K562 (cell line): ENCODE data around the gene CDCA4. TPM values are rescaled to one million over a fixed set of nuclear protein-coding genes. Genes with fewer than 3 reads are reported as not detected.

Source experiments
- ATAC-seq: fragments of 200-7000 bp; cut with Tn5 transposase; 3 replicates; pipeline ENCODE4 v1.9.1; 2020; ENCODE audit warnings: moderate library complexity
- BruUV-seq: library from RNA; stranded (reverse); fragments of 400-500 nt; replicated peaks from 2 replicates; lab custom pipeline; 2021; lab: Mats Ljungman, UMichigan
- CTCF ChIA-PET: fragments of 300-600 bp; formaldehyde crosslinking; extraction: SDS; loops from one replicate; lab custom pipeline; 2021; ENCODE audit warnings: low intra/inter-chr PET ratio; lab: Yijun Ruan, JAX
- POLR2A ChIA-PET: fragments of 300-600, 350-650 bp; sonication (Branson Sonifier 250); formaldehyde crosslinking; extraction: SDS; loops from one replicate; lab custom pipeline; 2021; ENCODE audit warnings: antibody characterized with exemption, inconsistent platforms; lab: Yijun Ruan, JAX
- DNase-seq, 4 experiments: peaks; one replicate each; pipeline versions ENCODE4 v3.0.0 to v3.0.0-alpha.2; 2011 to 2018; ENCODE audit warnings: low spot score in 3 of 4, mixed read lengths in 3 of 4; ENCODE audit errors: extremely low read depth in 1 of 4
- FAIRE-seq: peaks from 2 replicates; lab custom pipeline; 2011; peaks lifted over from hg19 to GRCh38; lab: Jason Lieb, UNC
- H2AFZ ChIP-seq: 2 replicates; pipeline ENCODE4 v1.6.0; 2011; ENCODE audit warnings: low read depth, low read length, control low read depth, inconsistent platforms
- H3K27ac ChIP-seq: fragments of 200-600 bp; 3 replicates; pipeline ENCODE4 v1.8.0; 2011; ENCODE audit warnings: low read depth, mild to moderate bottlenecking, control low read depth, inconsistent platforms, low read length, moderate library complexity, mixed read lengths; ENCODE audit errors: extremely low read depth
- H3K27me3 ChIP-seq, 2 experiments: fragments of 300-600 bp in 1 of 2; 2 replicates in 1 of 2; 3 replicates in 1 of 2; pipeline versions ENCODE4 v1.6.0 to v1.8.0; 2011; ENCODE audit warnings: inconsistent platforms in 2 of 2, low read length in 2 of 2, mild to moderate bottlenecking in 1 of 2, mixed read lengths in 1 of 2, moderate library complexity in 1 of 2; ENCODE audit not compliant: control insufficient read depth in 2 of 2, insufficient read depth in 2 of 2
- H3K36me3 ChIP-seq: fragments of 300-600 bp; 3 replicates; pipeline ENCODE4 v1.8.0; 2011; ENCODE audit warnings: mild to moderate bottlenecking, low read length, inconsistent platforms; ENCODE audit not compliant: control insufficient read depth, insufficient read depth
- H3K4me1 ChIP-seq, 2 experiments: fragments of 200-600 bp in 1 of 2; replicated peaks in 1 of 2; 2 replicates in 1 of 2; 3 replicates in 1 of 2; pipeline versions ENCODE4 v1.5.1 to v1.8.0; 2011; ENCODE audit warnings: inconsistent platforms in 2 of 2, low read length in 2 of 2, mild to moderate bottlenecking in 1 of 2, mixed read lengths in 1 of 2, moderate library complexity in 1 of 2; ENCODE audit not compliant: control insufficient read depth in 2 of 2, insufficient read depth in 2 of 2
- H3K4me2 ChIP-seq: 2 replicates; pipeline ENCODE4 v1.6.1; 2011; ENCODE audit warnings: low read length, control low read depth, inconsistent platforms, mixed read lengths; ENCODE audit not compliant: insufficient read depth
- H3K4me3 ChIP-seq: fragments of 200-600 bp; sonication (generic), shearing (Covaris generic); 2 replicates; pipeline ENCODE4 v1.5.1; 2016; ENCODE audit warnings: control low read depth, inconsistent platforms
- H3K79me2 ChIP-seq: fragments of 200-600 bp; 3 replicates; pipeline ENCODE4 v1.8.0; 2011; ENCODE audit warnings: low read length, inconsistent platforms; ENCODE audit not compliant: control insufficient read depth, insufficient read depth
- H3K9ac ChIP-seq, 2 experiments: 2 replicates each; pipeline versions ENCODE4 v1.6.0 to v1.6.1; 2011; ENCODE audit warnings: low read depth in 2 of 2, low read length in 2 of 2, control low read depth in 1 of 2, inconsistent platforms in 1 of 2, mild to moderate bottlenecking in 1 of 2, mixed read lengths in 1 of 2; ENCODE audit not compliant: insufficient read depth in 1 of 2
- H3K9me1 ChIP-seq: one replicate; pipeline ENCODE4 v1.6.0; 2011; ENCODE audit warnings: inconsistent platforms, mild to moderate bottlenecking, low read length, moderate library complexity; ENCODE audit not compliant: control insufficient read depth, insufficient read depth
- H3K9me3 ChIP-seq: replicated peaks from 2 replicates; pipeline ENCODE4 v1.5.1; 2011; ENCODE audit warnings: low read depth, low read length, inconsistent platforms; ENCODE audit not compliant: control insufficient read depth, insufficient read depth
- H4K20me1 ChIP-seq: replicated peaks from 2 replicates; pipeline ENCODE4 v1.6.1; 2011; ENCODE audit warnings: low read length, inconsistent platforms, mixed read lengths; ENCODE audit not compliant: control insufficient read depth, insufficient read depth
- CHD4 ChIP-seq: fragments of 200-600 bp; sonication (generic); IDR thresholded peaks from 3 replicates; pipeline ENCODE4 v1.6.1; 2012; ENCODE audit warnings: low read depth, mild to moderate bottlenecking, mixed read lengths, low read length, inconsistent platforms; ENCODE audit not compliant: insufficient read depth, insufficient replicate concordance, poor library complexity, severe bottlenecking
- CREB1 ChIP-seq, 2 experiments: sonication (generic) in 1 of 2; formaldehyde crosslinking in 1 of 2; IDR thresholded peaks; 2 replicates each; pipeline versions ENCODE4 v1.6.1 to v1.8.0; 2012 to 2022; ENCODE audit warnings: inconsistent platforms in 1 of 2, mild to moderate bottlenecking in 1 of 2, missing genetic modification reagents in 1 of 2, moderate library complexity in 1 of 2
- DNMT1 ChIP-seq: fragments of 450-650 bp; IDR thresholded peaks from 2 replicates; pipeline ENCODE4 v1.6.1; 2016; ENCODE audit warnings: antibody characterized with exemption, mild to moderate bottlenecking
- ETV5 ChIP-seq: sonication (generic); formaldehyde crosslinking; IDR thresholded peaks from 2 replicates; pipeline ENCODE4 v1.4.0; 2020; ENCODE audit warnings: low read depth, mild to moderate bottlenecking, missing genetic modification reagents
- GTF2E2 ChIP-seq: fragments of 200-800 bp; sonication (Bioruptor generic); IDR thresholded peaks from 2 replicates; pipeline ENCODE4 v1.6.1; 2016; ENCODE audit warnings: missing genetic modification characterization, missing compliant biosample characterization
- HLTF ChIP-seq: fragments of 450-650 bp; IDR thresholded peaks from 2 replicates; pipeline ENCODE4 v1.6.1; 2016
- KAT8 ChIP-seq: fragments of 450-650 bp; IDR thresholded peaks from 2 replicates; pipeline ENCODE4 v1.6.1; 2016; ENCODE audit warnings: low read depth, mild to moderate bottlenecking
- MTA3 ChIP-seq: fragments of 450-650 bp; formaldehyde crosslinking; IDR thresholded peaks from 2 replicates; pipeline ENCODE4 v1.6.1; 2017; ENCODE audit warnings: mild to moderate bottlenecking, borderline replicate concordance
- MYC ChIP-seq, 2 experiments: fragments of 250-450 bp in 1 of 2; sonication (Bioruptor Pico) in 1 of 2; IDR thresholded peaks; 2 replicates each; pipeline versions ENCODE4 v1.5.1 to v1.6.1; 2012 to 2021; ENCODE audit warnings: low read depth in 2 of 2, borderline replicate concordance in 1 of 2, improper control_type of control experiment in 1 of 2, low read length in 1 of 2, mild to moderate bottlenecking in 1 of 2, moderate library complexity in 1 of 2
- SMARCC2 ChIP-seq: fragments of 450-650 bp; IDR thresholded peaks from 2 replicates; pipeline ENCODE4 v1.6.1; 2017; ENCODE audit warnings: antibody characterized with exemption, moderate library complexity, mild to moderate bottlenecking, low read depth
- TFAM ChIP-seq: fragments of 250-450 bp; sonication (Bioruptor Pico); conservative IDR thresholded peaks from 2 replicates; pipeline ENCODE4 v1.5.0; 2021; ENCODE audit warnings: mild to moderate bottlenecking, moderate library complexity
- TRIM28 ChIP-seq: fragments of 450-650 bp; IDR thresholded peaks from 2 replicates; pipeline ENCODE4 v1.6.1; 2017
- WGBS: fragments of 100-300 bp; shearing (Covaris generic); methylation state at CpG from one replicate; pipeline ENCODE4 v1.1.6; 2016; ENCODE audit warnings: low coverage, mixed read lengths; ENCODE audit not compliant: insufficient coverage; ENCODE audit errors: missing lambda C conversion rate; 5-methylcytosine and 5-hydroxymethylcytosine counted together
- in situ Hi-C: fragments of 300-500 bp; cut with MboI; formaldehyde crosslinking; loops from 4 replicates; pipeline ENCODE4 v1.15.0; 2018; ENCODE audit warnings: inconsistent platforms, mixed read lengths
- intact Hi-C: fragments of 100-400 bp; cut with micrococcal nuclease; formaldehyde crosslinking; loops from 2 replicates; pipeline ENCODE4 v1.14.2; 2022
- polyA plus RNA-seq, 8 experiments: library from polyadenylated mRNA; depleted of rRNA in 4 of 8; stranded (reverse) in 5 of 8; unstranded in 3 of 8; fragments of >200 nt; fragmentation: Nextera tagmentation in 2 of 8; fragmentation: Illumina TruSeq in 1 of 8; extraction: Ambion mirVana in 2 of 8; extraction: Trizol in 1 of 8; gene quantifications; 2 replicates each; pipeline versions ENCODE4 v1.2.1 to v1.2.3, GENCODE V29; 2011 to 2014; ENCODE audit warnings: inconsistent platforms in 1 of 8, missing spikeins in 1 of 8
- total RNA-seq, 7 experiments: library from RNA; depleted of rRNA in 6 of 7; stranded (reverse); fragments of >200 nt in 6 of 7; fragmentation: Illumina TruSeq in 2 of 7; extraction: Trizol in 2 of 7; gene quantifications; 2 replicates each; pipeline versions ENCODE4 v1.2.1 to v1.2.3, GENCODE V29; 2011 to 2021; ENCODE audit warnings: low replicate concordance in 1 of 7
- TF ChIP-seq, protein P1 (sequence below), 2 experiments: IDR thresholded peaks; 2 replicates each; pipeline ENCODE4 v1.6.1; 2012; ENCODE audit warnings: improper control_type of control experiment in 2 of 2, low read depth in 2 of 2, low read length in 2 of 2, borderline replicate concordance in 1 of 2
- TF ChIP-seq, protein P2 (sequence below): fragments of 250-450 bp; sonication (Bioruptor Pico); IDR thresholded peaks from 2 replicates; pipeline ENCODE4 v1.5.1; 2021; ENCODE audit warnings: mild to moderate bottlenecking
- TF ChIP-seq, protein P3 (sequence below): IDR thresholded peaks from 2 replicates; pipeline ENCODE4 v1.6.1; 2014; ENCODE audit warnings: antibody characterized with exemption
- TF ChIP-seq, protein P4 (sequence below): IDR thresholded peaks from 2 replicates; pipeline ENCODE4 v1.6.1; 2011; ENCODE audit not compliant: insufficient read length; ENCODE audit errors: extremely low read depth

The CDCA4 gene
- total and polyA plus RNA-seq, 9 of the 15 experiments (the other 6 are each of a cell fraction or from before 2014, with no cell fraction given): 6.6 to 44.2 (median 23.0) TPM

DNA sequence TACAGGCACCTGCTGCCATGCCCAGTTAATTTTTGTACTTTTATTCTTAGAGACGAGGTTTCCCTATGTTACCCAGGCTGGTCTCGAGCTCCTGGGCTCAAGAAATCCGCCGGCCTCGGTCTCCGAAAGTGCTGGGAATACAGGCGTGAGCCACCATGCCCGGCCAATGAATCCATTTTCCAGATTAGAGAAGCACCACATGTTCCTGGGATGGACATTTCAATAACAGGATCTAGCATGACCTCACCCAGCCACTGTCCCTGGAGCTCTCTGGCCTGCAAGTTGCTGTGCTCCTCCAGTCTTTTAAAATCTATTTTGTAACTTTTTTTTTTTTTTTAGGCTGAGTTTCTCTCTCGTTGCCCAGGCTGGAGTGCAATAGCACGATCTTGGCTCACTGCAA lies 42.2 kb upstream of the CDCA4 start (continued):
- TF ChIP-seq CHD4 (no peak), CREB1 (IDR thresholded peaks at IDR 0.05) (no peak), CREB1 (CRISPR knock-in tag; IDR thresholded peaks at IDR 0.05) (no peak), SMARCC2 (no peak), ETV5 (no peak), DNMT1 (no peak)
- TF ChIP-seq, protein P1, sequence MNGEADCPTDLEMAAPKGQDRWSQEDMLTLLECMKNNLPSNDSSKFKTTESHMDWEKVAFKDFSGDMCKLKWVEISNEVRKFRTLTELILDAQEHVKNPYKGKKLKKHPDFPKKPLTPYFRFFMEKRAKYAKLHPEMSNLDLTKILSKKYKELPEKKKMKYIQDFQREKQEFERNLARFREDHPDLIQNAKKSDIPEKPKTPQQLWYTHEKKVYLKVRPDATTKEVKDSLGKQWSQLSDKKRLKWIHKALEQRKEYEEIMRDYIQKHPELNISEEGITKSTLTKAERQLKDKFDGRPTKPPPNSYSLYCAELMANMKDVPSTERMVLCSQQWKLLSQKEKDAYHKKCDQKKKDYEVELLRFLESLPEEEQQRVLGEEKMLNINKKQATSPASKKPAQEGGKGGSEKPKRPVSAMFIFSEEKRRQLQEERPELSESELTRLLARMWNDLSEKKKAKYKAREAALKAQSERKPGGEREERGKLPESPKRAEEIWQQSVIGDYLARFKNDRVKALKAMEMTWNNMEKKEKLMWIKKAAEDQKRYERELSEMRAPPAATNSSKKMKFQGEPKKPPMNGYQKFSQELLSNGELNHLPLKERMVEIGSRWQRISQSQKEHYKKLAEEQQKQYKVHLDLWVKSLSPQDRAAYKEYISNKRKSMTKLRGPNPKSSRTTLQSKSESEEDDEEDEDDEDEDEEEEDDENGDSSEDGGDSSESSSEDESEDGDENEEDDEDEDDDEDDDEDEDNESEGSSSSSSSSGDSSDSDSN (IDR thresholded peaks at IDR 0.05; ENCODE audit: borderline replicate concordance in 1 of 2, low read depth in 2 of 2, low read length in 2 of 2): no peak

DNA sequence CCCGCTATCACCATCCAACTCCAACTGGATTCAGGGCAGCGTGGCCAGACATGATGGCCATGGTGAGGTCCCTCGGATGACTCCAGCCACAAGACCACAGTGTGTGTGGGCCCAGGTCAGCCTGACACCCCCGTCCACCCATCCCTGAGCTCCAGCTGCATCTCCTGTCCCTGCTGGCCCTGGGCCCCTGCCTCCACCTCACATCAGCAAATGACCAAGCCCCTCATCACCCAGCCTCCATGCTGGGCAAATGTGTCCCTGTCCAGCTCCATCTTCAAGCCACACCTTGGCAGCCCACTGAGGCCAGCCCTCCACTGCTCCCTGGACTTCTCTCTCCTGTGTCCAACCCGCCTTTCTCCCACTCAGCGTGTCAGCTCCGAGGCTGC lies 41.2 kb upstream of the CDCA4 start:
- DNase-seq (no peak), ATAC-seq (no peak), FAIRE-seq (no peak)
- no peak overlapping the region for H2AFZ ChIP-seq
- no peaks in the 10 kb centered on the region for H3K9me1 ChIP-seq
- intact Hi-C loops (no loop called here), in situ Hi-C loops (no loop called here)
- no peaks in the 10 kb centered on the region for H3K9me3 ChIP-seq
- BruUV-seq: no TSS peak
- H3K27me3 ChIP-seq: 0 out of 5 replicates have a peak, but pooled peaks cover 0 to 4% of the 10 kb centered on the region in 2 experiments
- ChIA-PET POLR2A (interaction anchor here (3.5 kb wide), 1 partner anchor 12 kb away, joined by 12 read pairs; no protein-coding TSS in a partner anchor), CTCF (no interaction called here)
- H3K4me3 ChIP-seq: no peak overlapping the region
- WGBS: 52% methylated on average over 5 of the region's 7 CpGs
- no peaks in the 10 kb centered on the region for H3K79me2 ChIP-seq
- H3K4me1 ChIP-seq: peaks cover 0 to 54% of the 10 kb centered on the region in 2 experiments; a peak in 3 of 5 replicates
- H3K36me3 ChIP-seq: no peaks in the 10 kb centered on the region
- H3K27ac ChIP-seq: no peak overlapping the region
- H4K20me1 ChIP-seq: no peaks in the 10 kb centered on the region
- peak overlapping the region in 1 of 2 experiments; percentile 45; a peak in 2 of 4 replicates for H3K9ac ChIP-seq
- no peak overlapping the region for H3K4me2 ChIP-seq
- TF ChIP-seq GTF2E2 (tag) (no peak), TFAM (CRISPR knock-in tag) (no peak), MTA3 (no peak), HLTF (no peak), MYC (IDR thresholded peaks at IDR 0.05; ENCODE audit: low read depth, low read length) (no peak), MYC (CRISPR knock-in tag; IDR thresholded peaks at IDR 0.05; ENCODE audit: borderline replicate concordance, low read depth) (no peak), KAT8 (no peak), TRIM28 (no peak)
- TF ChIP-seq, protein P2, sequence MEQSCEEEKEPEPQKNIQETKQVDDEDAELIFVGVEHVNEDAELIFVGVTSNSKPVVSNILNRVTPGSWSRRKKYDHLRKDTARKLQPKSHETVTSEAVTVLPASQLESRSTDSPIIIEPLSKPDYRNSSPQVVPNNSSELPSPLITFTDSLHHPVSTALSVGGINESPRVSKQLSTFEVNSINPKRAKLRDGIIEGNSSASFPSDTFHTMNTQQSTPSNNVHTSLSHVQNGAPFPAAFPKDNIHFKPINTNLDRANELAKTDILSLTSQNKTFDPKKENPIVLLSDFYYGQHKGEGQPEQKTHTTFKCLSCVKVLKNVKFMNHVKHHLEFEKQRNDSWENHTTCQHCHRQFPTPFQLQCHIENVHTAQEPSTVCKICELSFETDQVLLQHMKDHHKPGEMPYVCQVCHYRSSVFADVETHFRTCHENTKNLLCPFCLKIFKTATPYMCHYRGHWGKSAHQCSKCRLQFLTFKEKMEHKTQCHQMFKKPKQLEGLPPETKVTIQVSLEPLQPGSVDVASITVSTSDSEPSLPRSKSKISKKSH: no peak
- TF ChIP-seq, protein P3, sequence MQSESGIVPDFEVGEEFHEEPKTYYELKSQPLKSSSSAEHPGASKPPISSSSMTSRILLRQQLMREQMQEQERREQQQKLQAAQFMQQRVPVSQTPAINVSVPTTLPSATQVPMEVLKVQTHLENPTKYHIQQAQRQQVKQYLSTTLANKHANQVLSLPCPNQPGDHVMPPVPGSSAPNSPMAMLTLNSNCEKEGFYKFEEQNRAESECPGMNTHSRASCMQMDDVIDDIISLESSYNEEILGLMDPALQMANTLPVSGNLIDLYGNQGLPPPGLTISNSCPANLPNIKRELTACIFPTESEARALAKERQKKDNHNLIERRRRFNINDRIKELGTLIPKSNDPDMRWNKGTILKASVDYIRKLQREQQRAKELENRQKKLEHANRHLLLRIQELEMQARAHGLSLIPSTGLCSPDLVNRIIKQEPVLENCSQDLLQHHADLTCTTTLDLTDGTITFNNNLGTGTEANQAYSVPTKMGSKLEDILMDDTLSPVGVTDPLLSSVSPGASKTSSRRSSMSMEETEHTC: no peak
- TF ChIP-seq, protein P4, sequence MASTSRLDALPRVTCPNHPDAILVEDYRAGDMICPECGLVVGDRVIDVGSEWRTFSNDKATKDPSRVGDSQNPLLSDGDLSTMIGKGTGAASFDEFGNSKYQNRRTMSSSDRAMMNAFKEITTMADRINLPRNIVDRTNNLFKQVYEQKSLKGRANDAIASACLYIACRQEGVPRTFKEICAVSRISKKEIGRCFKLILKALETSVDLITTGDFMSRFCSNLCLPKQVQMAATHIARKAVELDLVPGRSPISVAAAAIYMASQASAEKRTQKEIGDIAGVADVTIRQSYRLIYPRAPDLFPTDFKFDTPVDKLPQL: no peak
